ENCODE results near the gene SRCIN1. TPM values are rescaled to one million over a fixed set of nuclear protein-coding genes. Genes with fewer than 3 reads are reported as not detected.
"Not testable (repeated sequence)": the region's sequence is repeated elsewhere in the genome, so short reads cannot be mapped to it uniquely, and the experiment has no call there.

The SRCIN1 gene
- total RNA-seq, 1 donor from 2014 or later: 0.21 TPM

GRCh38 chr17:38510421-38511149 is 95.2 kb downstream of the SRCIN1 start:
- Mint-ChIP-seq H3K4me1 (peaks cover 6% of the 10 kb centered on the region), H3K36me3 (ENCODE audit: low read depth) (peaks cover 3% of the 10 kb centered on the region), H3K9me3 (no peaks in the 10 kb centered on the region), H3K27ac (no peak overlapping the region), H3K27me3 (peaks cover 42% of the 10 kb centered on the region), H3K4me3 (peak overlapping the region; percentile 15)
- intact Hi-C loops (cut with micrococcal nuclease): no loop called here
- no peak for DNase-seq

GRCh38 chr17:38509772-38510420 is 95.9 kb downstream of the SRCIN1 start:
- peaks cover 3% of the 10 kb centered on the region for H3K36me3 Mint-ChIP-seq (ENCODE audit: low read depth)
- H3K27ac Mint-ChIP-seq: no peak overlapping the region
- peak overlapping the region; percentile 84 for H3K4me3 Mint-ChIP-seq
- intact Hi-C loops (cut with micrococcal nuclease): no loop called here
- no peak for DNase-seq
- peaks cover 6% of the 10 kb centered on the region for H3K4me1 Mint-ChIP-seq
- H3K9me3 Mint-ChIP-seq: no peaks in the 10 kb centered on the region
- peaks cover 42% of the 10 kb centered on the region for H3K27me3 Mint-ChIP-seq

- peaks cover 6% of the 10 kb centered on the region for H3K4me1 Mint-ChIP-seq
- peak; percentile 90 for DNase-seq
- no peaks in the 10 kb centered on the region for H3K9me3 Mint-ChIP-seq
- H3K27me3 Mint-ChIP-seq: peaks cover 42% of the 10 kb centered on the region
- intact Hi-C loops (cut with micrococcal nuclease): no loop called here
- peak overlapping the region; percentile 60 for H3K27ac Mint-ChIP-seq
- peaks cover 3% of the 10 kb centered on the region for H3K36me3 Mint-ChIP-seq (ENCODE audit: low read depth)
- peak overlapping the region; percentile 84 for H3K4me3 Mint-ChIP-seq
These were observed 96.6 kb downstream of the SRCIN1 start for GRCh38 chr17:38508954-38509771.

GRCh38 chr17:38508570-38508950 is 97.2 kb downstream of the SRCIN1 start:
- no peak overlapping the region for H3K4me3 Mint-ChIP-seq
- intact Hi-C loops (cut with micrococcal nuclease): no loop called here
- no peak for DNase-seq
- peaks cover 3% of the 10 kb centered on the region for H3K36me3 Mint-ChIP-seq (ENCODE audit: low read depth)
- H3K9me3 Mint-ChIP-seq: no peaks in the 10 kb centered on the region
- no peak overlapping the region for H3K27ac Mint-ChIP-seq
- H3K27me3 Mint-ChIP-seq: peaks cover 42% of the 10 kb centered on the region
- H3K4me1 Mint-ChIP-seq: peaks cover 6% of the 10 kb centered on the region

- no peak for DNase-seq
- no peak overlapping the region for H3K4me3 Mint-ChIP-seq
- H3K9me3 Mint-ChIP-seq: no peaks in the 10 kb centered on the region
- peaks cover 6% of the 10 kb centered on the region for H3K4me1 Mint-ChIP-seq
- intact Hi-C loops (cut with micrococcal nuclease): no loop called here
- peaks cover 3% of the 10 kb centered on the region for H3K36me3 Mint-ChIP-seq (ENCODE audit: low read depth)
- H3K27me3 Mint-ChIP-seq: peaks cover 41% of the 10 kb centered on the region
- H3K27ac Mint-ChIP-seq: no peak overlapping the region
These were observed 97.7 kb downstream of the SRCIN1 start for GRCh38 chr17:38507921-38508569.

GRCh38 chr17:38507436-38507835 is 98.3 kb downstream of the SRCIN1 start:
- Mint-ChIP-seq H3K4me3 (no peak overlapping the region), H3K27me3 (peaks cover 40% of the 10 kb centered on the region), H3K9me3 (no peaks in the 10 kb centered on the region), H3K4me1 (peaks cover 6% of the 10 kb centered on the region), H3K36me3 (ENCODE audit: low read depth) (peaks cover 3% of the 10 kb centered on the region), H3K27ac (no peak overlapping the region)
- intact Hi-C loops (cut with micrococcal nuclease): no loop called here
- DNase-seq: no peak

- no peak for DNase-seq
- intact Hi-C loops (cut with micrococcal nuclease): no loop called here
- Mint-ChIP-seq H3K9me3 (no peaks in the 10 kb centered on the region), H3K4me3 (no peak overlapping the region), H3K36me3 (ENCODE audit: low read depth) (no peaks in the 10 kb centered on the region), H3K27ac (no peak overlapping the region), H3K4me1 (peaks cover under 1% of the 10 kb centered on the region), H3K27me3 (peaks cover 18% of the 10 kb centered on the region)
These were observed 101.5 kb downstream of the SRCIN1 start for GRCh38 chr17:38504216-38504615.

- H3K4me3 Mint-ChIP-seq; DNase-seq; H3K36me3 Mint-ChIP-seq (ENCODE audit: low read depth); H3K9me3 Mint-ChIP-seq; H3K27ac Mint-ChIP-seq; H3K4me1 Mint-ChIP-seq; intact Hi-C loops (cut with micrococcal nuclease): not testable (repeated sequence)
- peaks cover 11% of the 10 kb centered on the region for H3K27me3 Mint-ChIP-seq
These were observed 102.4 kb downstream of the SRCIN1 start for GRCh38 chr17:38503286-38503913.

GRCh38 chr17:38501718-38502117 is 104.0 kb downstream of the SRCIN1 start:
- H3K27ac Mint-ChIP-seq; intact Hi-C loops (cut with micrococcal nuclease); H3K4me3 Mint-ChIP-seq; DNase-seq; H3K27me3 Mint-ChIP-seq; H3K4me1 Mint-ChIP-seq; H3K9me3 Mint-ChIP-seq; H3K36me3 Mint-ChIP-seq (ENCODE audit: low read depth): not testable (repeated sequence)

- not testable (repeated sequence) for H3K27ac Mint-ChIP-seq; H3K4me3 Mint-ChIP-seq; H3K4me1 Mint-ChIP-seq; H3K9me3 Mint-ChIP-seq; DNase-seq; H3K36me3 Mint-ChIP-seq (ENCODE audit: low read depth); H3K27me3 Mint-ChIP-seq
- intact Hi-C loops (cut with micrococcal nuclease): loop anchor here (10.0 kb wide), 1 partner anchor 144 kb away; the partner anchor contains the start of gene SOCS7
These were observed 106.5 kb downstream of the SRCIN1 start for GRCh38 chr17:38499230-38499629.

GRCh38 chr17:38498353-38498752 is 107.4 kb downstream of the SRCIN1 start:
- Mint-ChIP-seq H3K4me1 (no peaks in the 10 kb centered on the region), H3K4me3 (no peak overlapping the region), H3K27me3 (no peaks in the 10 kb centered on the region), H3K9me3 (no peaks in the 10 kb centered on the region), H3K36me3 (ENCODE audit: low read depth) (no peaks in the 10 kb centered on the region), H3K27ac (no peak overlapping the region)
- intact Hi-C loops (cut with micrococcal nuclease): loop anchor here (10.0 kb wide), 1 partner anchor 144 kb away; the partner anchor contains the start of gene SOCS7
- DNase-seq: no peak

GRCh38 chr17:38497656-38498055 is 108.1 kb downstream of the SRCIN1 start:
- not testable (repeated sequence) for H3K27me3 Mint-ChIP-seq; H3K4me1 Mint-ChIP-seq; H3K36me3 Mint-ChIP-seq (ENCODE audit: low read depth); H3K9me3 Mint-ChIP-seq; DNase-seq; H3K27ac Mint-ChIP-seq; H3K4me3 Mint-ChIP-seq
- intact Hi-C loops (cut with micrococcal nuclease): loop anchor here (10.0 kb wide), 1 partner anchor 143 kb away; the partner anchor contains the start of gene SOCS7

GRCh38 chr17:38494152-38494551 is 111.6 kb downstream of the SRCIN1 start:
- H3K27ac Mint-ChIP-seq; H3K36me3 Mint-ChIP-seq (ENCODE audit: low read depth); H3K4me3 Mint-ChIP-seq; H3K9me3 Mint-ChIP-seq; DNase-seq; H3K27me3 Mint-ChIP-seq; H3K4me1 Mint-ChIP-seq: not testable (repeated sequence)
- intact Hi-C loops (cut with micrococcal nuclease): loop anchor here (10.0 kb wide), 1 partner anchor 139 kb away; the partner anchor contains the start of gene SOCS7

Data from activated CD4-positive, alpha-beta T cell treated with anti-CD3 and anti-CD28 coated beads, Interleukin-2, amount 10 ng/mL, durations not matched to agents 24 days and 14 days (primary cell).